ENCODE results near the gene DLX4. TPM values are rescaled to one million over a fixed set of nuclear protein-coding genes. Genes with fewer than 3 reads are reported as not detected.
A peak's percentile ranks its signal among the peaks of the same experiment; 100 is the strongest.

Gene DLX4
- total RNA-seq, 1 donor from 2014 or later = 1.2 TPM

DNA sequence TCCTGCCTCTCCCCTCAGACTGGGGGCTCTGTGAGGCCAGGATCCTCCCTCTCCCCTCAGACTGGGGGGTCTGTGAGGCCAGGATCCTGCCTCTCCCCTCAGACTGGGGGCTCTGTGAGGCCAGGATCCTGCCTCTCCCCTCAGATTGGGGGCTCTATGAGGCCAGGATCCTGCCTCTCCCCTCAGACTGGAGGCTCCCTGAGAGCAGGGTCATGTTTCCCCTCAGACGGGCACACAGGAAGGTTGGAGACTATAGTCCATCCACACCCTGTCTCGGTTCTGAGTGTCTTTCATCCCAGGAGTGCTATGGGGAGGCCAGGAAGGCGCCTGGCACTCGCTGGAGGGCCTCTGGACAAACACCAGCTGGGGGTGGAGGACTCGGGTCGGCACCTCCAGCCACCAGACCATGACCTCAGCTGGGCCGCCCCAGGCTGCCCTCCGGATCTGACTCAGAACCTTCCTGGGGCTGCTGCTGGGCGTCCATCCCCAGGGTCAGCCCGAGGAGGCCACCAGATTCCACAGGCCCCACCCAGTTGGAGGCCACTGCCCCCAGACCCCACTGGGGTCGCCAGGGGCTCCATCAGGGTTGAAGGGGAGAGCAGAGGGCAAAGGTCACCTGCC lies 21.9 kb upstream of the DLX4 start:
- no peak for DNase-seq

- no peak for DNase-seq
Observed at GRCh38 chr17:49949634-49950033, 19.4 kb upstream of the DLX4 start.

- DNase-seq = no peak
Observed at GRCh38 chr17:49951362-49952082, 17.5 kb upstream of the DLX4 start.

- DNase-seq = peak; percentile 82
Observed at GRCh38 chr17:49952209-49952911, 16.6 kb upstream of the DLX4 start.

- no peak for DNase-seq
Observed at GRCh38 chr17:49952912-49953497, 16.0 kb upstream of the DLX4 start.

DNA sequence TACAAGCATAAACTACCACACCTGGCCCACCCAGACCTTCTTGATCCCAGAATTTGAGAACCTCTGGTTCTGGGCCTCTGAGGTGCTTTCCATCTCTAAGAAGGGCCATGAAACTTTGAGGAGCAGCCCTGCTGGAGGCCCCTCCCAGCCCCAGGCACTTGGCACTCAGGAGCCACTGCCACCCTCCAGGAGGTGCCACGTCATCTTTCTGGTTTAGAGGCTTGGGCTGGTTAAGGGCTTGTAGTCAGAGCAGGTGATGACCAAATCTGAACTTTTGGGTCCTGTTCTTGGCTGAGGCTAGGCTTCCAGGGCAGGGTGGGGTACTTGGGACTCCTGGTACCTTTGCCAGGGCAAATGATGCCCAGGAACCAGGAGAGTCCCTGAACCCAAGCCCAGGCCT lies 13.8 kb upstream of the DLX4 start:
- no peak for DNase-seq

GRCh38 chr17:49956780-49957179 lies 12.2 kb upstream of the DLX4 start:
- no peak for DNase-seq

GRCh38 chr17:49957350-49957749 lies 11.6 kb upstream of the DLX4 start:
- DNase-seq = no peak

GRCh38 chr17:49958723-49959122 lies 10.3 kb upstream of the DLX4 start:
- no peak for DNase-seq

GRCh38 chr17:49959183-49959935 lies 9.6 kb upstream of the DLX4 start:
- DNase-seq = no peak

DNA sequence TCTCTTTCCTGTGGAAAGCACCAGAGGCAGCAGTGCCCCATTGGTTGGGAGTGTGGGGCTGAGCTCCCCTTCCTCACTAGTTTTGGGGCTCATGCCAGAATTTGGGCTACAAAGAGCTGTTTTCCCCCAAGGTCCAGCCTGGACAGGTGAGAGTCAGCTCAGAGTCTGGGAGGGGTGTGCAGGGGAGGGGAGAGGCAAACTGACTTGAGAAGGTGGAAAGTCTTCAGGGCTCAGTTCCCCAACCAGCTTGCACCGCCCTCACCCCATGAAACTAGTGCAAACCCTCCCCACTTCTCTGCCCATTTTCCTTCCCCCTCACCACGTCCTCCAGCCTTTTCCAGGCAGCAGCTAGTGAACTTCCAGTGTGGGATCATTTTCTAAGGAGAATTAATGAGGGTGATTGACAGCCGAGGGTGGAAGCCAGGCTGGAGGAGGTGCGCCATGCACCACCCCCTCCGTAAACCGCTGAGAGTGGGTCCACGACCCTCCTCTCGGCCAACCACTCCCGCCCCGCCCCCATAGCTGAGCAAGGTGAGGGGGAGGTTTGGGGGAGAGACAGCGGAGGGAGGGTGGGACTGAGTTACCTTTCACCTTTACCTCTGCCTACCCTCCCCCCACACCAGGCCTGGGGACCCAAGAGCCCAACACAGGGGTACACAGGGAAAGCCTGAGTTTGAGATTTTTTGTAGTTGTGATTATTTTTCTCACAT lies 6.2 kb upstream of the DLX4 start:
- no peak for DNase-seq

DNA sequence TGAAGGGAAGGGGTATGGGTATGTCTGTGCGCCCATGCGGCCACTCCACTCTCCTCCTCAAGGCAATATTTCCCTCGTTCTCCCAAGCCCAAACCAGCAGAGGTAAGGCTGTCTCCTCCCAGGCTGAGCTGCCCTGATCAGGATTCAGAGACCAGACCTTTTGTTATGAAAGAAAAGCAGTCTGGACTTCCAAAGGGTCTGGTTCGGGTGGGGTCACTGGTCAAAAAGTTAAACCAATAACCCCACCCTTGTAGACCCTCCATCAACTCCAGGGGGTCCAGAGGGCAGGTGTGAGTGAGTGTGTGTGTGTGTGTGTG lies 5.7 kb upstream of the DLX4 start:
- DNase-seq = no peak

GRCh38 chr17:49963626-49964302 lies 5.2 kb upstream of the DLX4 start:
- DNase-seq = no peak

DNA sequence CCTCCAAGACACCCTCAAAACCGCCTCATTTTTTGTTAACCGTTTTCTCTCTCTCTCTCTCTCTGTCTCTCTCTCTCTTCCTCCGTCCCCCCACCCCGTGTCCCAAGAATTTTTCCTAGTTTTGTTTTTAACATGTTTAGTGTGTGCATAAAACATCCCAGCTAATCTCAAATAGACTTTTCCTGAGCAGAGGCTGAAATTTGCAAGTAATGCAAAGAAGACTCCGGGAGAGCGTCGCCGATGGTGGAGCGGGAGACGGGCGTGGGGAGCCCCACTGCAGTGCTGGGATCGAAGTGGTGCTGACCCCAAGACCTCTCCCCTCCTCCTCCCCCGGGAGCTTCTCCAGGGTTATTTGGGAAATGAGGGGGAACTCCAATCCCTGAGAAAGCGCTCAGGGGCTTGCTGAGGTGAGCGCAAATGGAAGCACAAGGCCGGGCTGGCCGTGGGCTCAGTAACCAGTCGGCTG lies 4.7 kb upstream of the DLX4 start:
- DNase-seq = peak; percentile 34

- no peak for DNase-seq
Observed at GRCh38 chr17:49964769-49965523, 4.0 kb upstream of the DLX4 start.

GRCh38 chr17:49965524-49965909 lies 3.5 kb upstream of the DLX4 start:
- no peak for DNase-seq

DNA sequence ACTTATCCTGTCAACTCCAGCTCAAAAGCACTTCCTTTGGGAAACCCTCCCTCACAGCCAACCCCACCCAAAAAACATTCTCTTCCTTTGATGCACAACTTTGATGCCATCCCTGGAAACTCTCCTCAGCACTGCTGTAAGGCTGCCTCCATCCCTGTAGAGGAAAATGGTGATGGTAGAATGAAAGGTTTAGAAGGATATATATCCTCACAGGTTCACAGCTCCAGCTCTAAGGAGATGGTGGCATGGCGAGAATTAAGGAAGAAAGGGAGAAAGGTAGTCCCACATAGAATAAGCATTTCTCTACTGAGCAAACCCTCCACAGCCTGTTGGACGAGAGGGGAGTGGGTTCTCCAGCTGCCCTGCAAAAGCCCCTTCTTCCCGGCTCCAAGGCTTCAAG lies 2.2 kb upstream of the DLX4 start:
- DNase-seq = no peak

DNA sequence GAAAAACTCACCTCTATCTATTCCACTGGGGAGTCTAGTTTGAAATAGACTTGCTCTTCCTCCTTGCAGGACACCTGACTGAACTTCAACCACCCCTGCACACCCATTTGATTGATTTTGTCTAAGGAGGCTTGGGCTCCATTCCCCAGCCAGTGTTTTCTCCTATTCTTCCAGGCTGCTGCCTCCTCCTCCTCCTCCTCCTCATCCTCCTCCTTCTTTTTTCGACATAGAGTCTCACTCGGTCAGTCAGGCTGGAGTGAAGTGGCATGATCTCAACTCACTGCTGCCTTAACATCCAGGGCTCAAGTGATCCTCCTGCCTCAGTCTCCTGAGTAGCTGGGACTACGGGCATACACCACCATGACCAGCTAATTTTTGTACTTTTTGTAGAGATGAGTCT lies 1.8 kb upstream of the DLX4 start:
- no peak for DNase-seq

DNA sequence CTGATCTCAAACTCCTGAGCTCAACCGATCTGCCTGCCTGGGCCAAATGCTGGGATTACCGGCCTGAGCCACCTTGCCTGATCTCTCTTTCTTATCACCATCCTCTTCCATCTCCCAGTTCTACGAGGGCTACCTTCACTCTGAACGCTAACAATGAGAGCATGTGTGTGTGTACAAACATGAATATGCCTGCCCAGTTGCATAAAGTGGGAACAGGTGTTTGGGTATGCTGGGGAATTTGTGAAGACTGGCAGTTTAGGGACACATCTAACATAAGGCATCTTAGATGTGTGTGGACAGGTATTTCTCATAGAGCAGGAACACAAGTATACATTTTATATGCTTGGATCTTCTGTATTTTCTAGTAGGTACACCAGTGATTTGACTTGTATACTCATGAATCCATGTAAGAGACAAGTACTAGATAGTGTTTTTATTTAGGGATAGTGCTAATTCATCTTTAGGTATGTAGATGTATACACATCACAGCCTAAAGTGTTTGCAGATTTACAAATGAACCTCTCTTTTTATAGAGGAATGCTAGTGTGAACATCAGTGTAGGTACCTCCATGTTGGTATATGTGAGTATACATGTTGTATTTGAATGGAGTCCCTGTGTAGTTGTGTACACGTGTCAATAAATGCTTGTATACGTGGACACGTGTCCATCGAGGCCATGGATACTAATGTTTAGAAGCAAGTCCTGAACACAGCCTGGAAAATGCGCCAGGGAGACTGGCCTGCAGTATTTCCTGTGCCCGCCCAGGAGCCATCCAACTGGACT lies 1.2 kb upstream of the DLX4 start:
- no peak for DNase-seq
